ENCODE data around the gene TRIM3.

GRCh38 chr11:6504166-6504565 lies 30.4 kb upstream of the TRIM3 start:
- TF ChIP-seq CTCF (IDR thresholded peaks at IDR 0.05) (no peak), POLR2A (IDR thresholded peaks at IDR 0.05) (no peak)

Data from adrenal gland (tissue), 5 donors.